ENCODE measurements around the gene GABRA1. TPM values are rescaled to one million over a fixed set of nuclear protein-coding genes. Genes with fewer than 3 reads are reported as not detected.

The GABRA1 gene
- not detected for total RNA-seq

DNA sequence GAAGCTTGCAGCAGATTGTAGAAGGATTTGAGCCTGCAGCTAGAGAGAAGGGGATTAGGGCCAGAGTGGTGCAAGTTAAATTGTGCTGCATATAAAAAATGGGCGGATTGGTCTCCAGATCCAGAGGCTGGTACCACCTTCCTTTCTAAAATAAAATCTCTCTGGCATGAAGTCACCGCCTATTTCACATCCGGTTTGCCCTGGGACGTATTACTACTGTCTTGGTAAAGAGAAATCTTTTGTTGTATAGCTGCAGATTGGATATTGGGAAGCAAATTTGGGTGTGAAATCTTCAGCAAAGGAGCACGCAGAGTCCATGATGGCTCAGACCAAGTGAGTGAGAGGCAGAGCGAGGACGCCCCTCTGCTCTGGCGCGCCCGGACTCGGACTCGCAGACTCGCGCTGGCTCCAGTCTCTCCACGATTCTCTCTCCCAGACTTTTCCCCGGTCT lies at the start of gene GABRA1:
TSS of gene GABRA1 (plus strand) at position 180 of the 451 bp plus-strand sequence. CDS start 2,691 bp downstream, outside the sequence.

Other genes with a start within 250 kb of the GABRA1 start
- not detected for gene GABRA6, start 162.4 kb upstream of the GABRA1 start, total RNA-seq
- gene GABRG2, start 219.7 kb downstream of the GABRA1 start, total RNA-seq = not detected